ENCODE results near the gene OR56B4.

Gene OR56B4

GRCh38 chr11:6151117-6151516 lies 43.6 kb downstream of the OR56B4 start:
- DNase-seq (ENCODE audit: low read depth), result no peak

- DNase-seq (ENCODE audit: low read depth), result no peak
Observed at GRCh38 chr11:6152126-6152525, 44.6 kb downstream of the OR56B4 start.

- DNase-seq (ENCODE audit: low read depth), result no peak
Observed at GRCh38 chr11:6156628-6157359, 49.3 kb downstream of the OR56B4 start.

All from activated T-helper 9 cell treated with anti-CD3 and anti-CD28 coated beads, Interleukin-2, amount 50 U/mL, for 16 hours (primary cell).